ENCODE results near the gene SIX1. TPM values are rescaled to one million over a fixed set of nuclear protein-coding genes. Genes with fewer than 3 reads are reported as not detected.

The SIX1 gene
- total RNA-seq, 2 donors from 2014 or later, result 0.13 TPM; not detected in 1

GRCh38 chr14:60651086-60651795 lies 2.0 kb upstream of the SIX1 start:
- Mint-ChIP-seq H3K9me3 (no peaks in the 10 kb centered on the region), H3K27me3 (ENCODE audit: insufficient read depth) (peaks cover 99% of the 10 kb centered on the region), H3K27ac (no peak overlapping the region), H3K4me3 (no peak overlapping the region), H3K4me1 (peaks cover 60% of the 10 kb centered on the region), H3K36me3 (ENCODE audit: low read depth) (no peaks in the 10 kb centered on the region)
- Histone ChIP-seq H3K27me3 (ENCODE audit: control insufficient read depth, insufficient read depth, low read length, poor library complexity, severe bottlenecking) (peaks cover 100% of the 10 kb centered on the region), H3K9ac (ENCODE audit: extremely low read depth, low read length, poor library complexity, severe bottlenecking) (no peak overlapping the region), H3K4me3 (ENCODE audit: low read length) (no peak overlapping the region), H3K4me1 (ENCODE audit: control insufficient read depth, insufficient read depth, low read length) (peaks cover 22% of the 10 kb centered on the region), H3K27ac (ENCODE audit: low read depth, low read length) (no peak overlapping the region), H3K36me3 (ENCODE audit: control insufficient read depth, insufficient read depth, low read length) (no peaks in the 10 kb centered on the region), H3K9me3 (ENCODE audit: control insufficient read depth, low read length) (no peaks in the 10 kb centered on the region)
- 0 to 3% methylated on average over 2 to 5 of the region's 5 CpGs for WGBS, 2 experiments (ENCODE audit: insufficient coverage in 1 of 2, insufficient read length in 1 of 2)
- no peak for TF ChIP-seq CTCF (conservative IDR thresholded peaks at IDR 0.05)
- no peak for DNase-seq

DNA sequence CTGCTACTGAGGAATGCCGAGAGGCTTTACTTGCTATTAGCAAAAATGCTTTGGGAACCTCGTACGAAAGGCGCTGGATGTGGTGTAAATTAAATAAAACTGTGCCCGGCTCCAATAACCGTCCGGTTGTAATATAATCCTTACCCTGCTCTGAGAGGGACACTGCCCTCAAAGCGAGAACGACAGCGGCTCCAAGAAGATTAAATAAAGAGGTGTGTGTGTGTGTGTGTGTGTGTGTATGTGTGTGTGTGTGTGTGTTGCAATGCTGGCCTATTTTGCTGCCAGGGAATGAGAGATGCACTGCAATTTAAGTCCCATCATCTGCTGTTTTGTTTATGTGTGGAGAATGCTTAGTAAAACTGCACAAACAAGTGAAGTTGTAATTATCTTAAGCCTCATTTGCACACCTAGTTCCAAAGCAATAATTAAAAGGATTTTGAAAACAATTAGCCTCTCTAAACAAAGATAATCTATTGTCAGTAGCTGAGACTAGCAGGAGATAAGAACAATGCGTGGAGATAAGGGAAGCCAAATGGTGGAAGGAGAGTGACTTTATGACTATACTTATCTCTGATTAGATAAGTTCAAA lies 1.2 kb upstream of the SIX1 start:
- no peak overlapping the region for H3K4me3 ChIP-seq (ENCODE audit: low read length)
- WGBS, 2 experiments (ENCODE audit: insufficient coverage in 1 of 2, insufficient read length in 1 of 2), result 0 to 3% methylated on average over 7 to 11 of the region's 11 CpGs
- peaks cover 59% of the 10 kb centered on the region for H3K4me1 Mint-ChIP-seq
- H3K4me1 ChIP-seq (ENCODE audit: control insufficient read depth, insufficient read depth, low read length), result peaks cover 20% of the 10 kb centered on the region
- no peak overlapping the region for H3K9ac ChIP-seq (ENCODE audit: extremely low read depth, low read length, poor library complexity, severe bottlenecking)
- H3K36me3 Mint-ChIP-seq (ENCODE audit: low read depth), result no peaks in the 10 kb centered on the region
- H3K9me3 Mint-ChIP-seq, result no peaks in the 10 kb centered on the region
- H3K36me3 ChIP-seq (ENCODE audit: control insufficient read depth, insufficient read depth, low read length), result no peaks in the 10 kb centered on the region
- H3K9me3 ChIP-seq (ENCODE audit: control insufficient read depth, low read length), result no peaks in the 10 kb centered on the region
- H3K27ac Mint-ChIP-seq, result no peak overlapping the region
- DNase-seq, result peak; percentile 55
- TF ChIP-seq CTCF (conservative IDR thresholded peaks at IDR 0.05), result no peak
- peaks cover 99% of the 10 kb centered on the region for H3K27me3 Mint-ChIP-seq (ENCODE audit: insufficient read depth)
- H3K4me3 Mint-ChIP-seq, result peak overlapping the region; percentile 50
- H3K27me3 ChIP-seq (ENCODE audit: control insufficient read depth, insufficient read depth, low read length, poor library complexity, severe bottlenecking), result peaks cover 100% of the 10 kb centered on the region
- H3K27ac ChIP-seq (ENCODE audit: low read depth, low read length), result no peak overlapping the region

DNA sequence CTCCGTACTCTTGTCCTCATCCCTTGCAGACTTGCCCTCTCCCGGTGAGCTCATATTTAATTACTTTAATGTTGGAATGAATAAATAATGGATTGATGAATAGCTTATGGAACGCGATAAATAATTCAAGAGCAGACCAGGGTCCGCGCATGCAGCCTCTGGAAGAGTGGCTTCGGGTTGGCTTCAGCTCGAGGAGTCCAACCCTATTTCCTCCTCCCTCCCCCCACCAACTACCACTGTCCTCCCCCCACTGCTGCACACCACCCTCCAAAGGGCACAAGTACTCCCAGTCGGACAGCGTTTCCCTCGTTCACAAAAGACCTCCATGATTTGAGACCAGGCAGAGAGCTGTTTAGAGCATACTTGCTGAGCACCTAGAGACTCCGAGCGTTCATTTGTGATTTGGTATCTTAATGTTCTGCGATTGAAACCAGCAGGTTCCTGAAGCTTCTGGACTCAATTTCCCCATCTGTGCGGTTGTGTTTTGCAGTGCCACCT lies 647 bp upstream of the SIX1 start:
- Mint-ChIP-seq H3K4me1 (peaks cover 58% of the 10 kb centered on the region), H3K27ac (no peak overlapping the region)
- TF ChIP-seq CTCF (conservative IDR thresholded peaks at IDR 0.05), result no peak

More for the DNA sequence above, 647 bp upstream of the SIX1 start:
- Histone ChIP-seq H3K9me3 (ENCODE audit: control insufficient read depth, low read length) (no peaks in the 10 kb centered on the region), H3K27ac (ENCODE audit: low read depth, low read length) (no peak overlapping the region), H3K27me3 (ENCODE audit: control insufficient read depth, insufficient read depth, low read length, poor library complexity, severe bottlenecking) (peaks cover 100% of the 10 kb centered on the region), H3K4me1 (ENCODE audit: control insufficient read depth, insufficient read depth, low read length) (peaks cover 20% of the 10 kb centered on the region), H3K9ac (ENCODE audit: extremely low read depth, low read length, poor library complexity, severe bottlenecking) (no peak overlapping the region), H3K36me3 (ENCODE audit: control insufficient read depth, insufficient read depth, low read length) (no peaks in the 10 kb centered on the region), H3K4me3 (ENCODE audit: low read length) (peak overlapping the region; percentile 21)
- DNase-seq, result peak; percentile 73
- H3K36me3 Mint-ChIP-seq (ENCODE audit: low read depth), result no peaks in the 10 kb centered on the region
- peak overlapping the region; percentile 50 for H3K4me3 Mint-ChIP-seq
- WGBS, 2 experiments (ENCODE audit: insufficient coverage in 1 of 2, insufficient read length in 1 of 2), result 0 to 2% methylated on average over 5 to 13 of the region's 15 CpGs
- H3K9me3 Mint-ChIP-seq, result no peaks in the 10 kb centered on the region
- H3K27me3 Mint-ChIP-seq (ENCODE audit: insufficient read depth), result peaks cover 99% of the 10 kb centered on the region

All from endodermal cell (in vitro differentiated cells).